ENCODE results near the gene C12orf60. TPM values are rescaled to one million over a fixed set of nuclear protein-coding genes. Genes with fewer than 3 reads are reported as not detected.

C12orf60 gene
- polyA plus RNA-seq, 5 donors = 2.4 to 4.1 (median 3.2) TPM

DNA sequence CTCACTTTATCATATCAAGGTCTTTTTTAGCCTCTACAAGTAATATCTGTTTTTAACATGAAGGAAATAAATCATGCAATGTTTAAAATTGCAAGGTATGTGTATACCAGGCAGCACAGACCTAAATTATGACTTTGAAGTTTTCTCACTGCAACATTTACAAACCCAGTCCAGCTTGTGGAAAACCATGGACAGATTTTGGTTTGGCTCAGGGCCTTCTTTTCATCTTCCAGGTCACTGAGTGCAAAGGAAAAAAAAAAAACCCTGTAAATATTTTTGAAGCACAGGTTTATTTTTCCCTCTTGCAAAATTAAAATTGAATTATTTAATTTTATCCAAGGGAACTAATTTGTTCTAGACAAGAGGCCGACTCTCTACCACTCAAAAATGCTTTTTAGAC is 68.4 kb downstream of the C12orf60 start:
- no peak for DNase-seq

DNA sequence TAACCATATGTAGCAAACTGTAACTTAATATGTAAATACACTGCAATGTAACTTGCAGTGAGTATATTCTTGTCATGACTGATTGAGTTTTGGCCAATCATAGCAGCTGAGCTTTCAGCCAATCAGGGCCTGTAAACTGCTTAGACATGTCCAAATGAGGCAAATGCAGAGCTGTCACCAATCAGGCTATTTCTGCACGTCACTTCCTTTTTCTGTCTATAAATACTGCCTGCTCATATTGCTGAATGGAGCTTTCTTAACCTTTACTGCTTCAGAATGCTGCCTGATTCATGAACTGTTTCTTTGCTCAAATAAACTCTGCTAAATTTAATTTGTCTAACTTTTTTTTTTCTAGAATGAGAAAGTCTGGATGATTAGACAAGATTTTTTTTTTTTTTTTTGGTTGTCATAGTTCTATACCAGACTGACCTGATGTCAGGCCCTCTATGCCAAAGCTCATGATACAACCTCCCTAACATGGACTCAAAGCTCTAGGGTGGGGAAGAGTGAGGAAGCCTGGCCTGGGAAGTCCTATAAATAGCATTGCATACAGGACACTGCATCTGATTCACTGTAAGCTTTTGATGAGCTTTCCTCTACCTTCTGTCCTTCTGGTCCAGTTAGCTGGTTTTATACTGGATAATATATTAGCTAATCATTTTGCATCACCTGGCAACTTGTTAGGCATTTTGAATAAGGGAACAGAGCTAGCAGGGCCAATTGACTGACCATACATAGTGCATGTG is 70.1 kb downstream of the C12orf60 start:
- DNase-seq = no peak

Other genes starting within 250 kb of the C12orf60 start
- 10 to 100 TPM; 29.4 to 34.1 (median 31.6) TPM for gene PLBD1, start 235.8 kb upstream of the C12orf60 start, polyA plus RNA-seq (ENCODE audit: insufficient read depth in 1 of 5, insufficient read length in 5 of 5, low replicate concordance in 1 of 5)
- gene GUCY2C, start 107.1 kb upstream of the C12orf60 start, polyA plus RNA-seq (ENCODE audit: insufficient read depth in 1 of 5, insufficient read length in 5 of 5, low replicate concordance in 1 of 5) = under 1 TPM; 0.21 to 0.71 (median 0.55) TPM
- gene WBP11, start 192 bp upstream of the C12orf60 start, polyA plus RNA-seq (ENCODE audit: insufficient read depth in 1 of 5, insufficient read length in 5 of 5, low replicate concordance in 1 of 5) = 10 to 100 TPM; 74.4 to 99.3 (median 85.8) TPM
- gene SMCO3, start 10.5 kb downstream of the C12orf60 start, polyA plus RNA-seq (ENCODE audit: insufficient read depth in 1 of 5, insufficient read length in 5 of 5, low replicate concordance in 1 of 5) = under 1 TPM; 0.42 to 0.82 (median 0.51) TPM
- gene ART4, start 39.9 kb downstream of the C12orf60 start, polyA plus RNA-seq (ENCODE audit: insufficient read depth in 1 of 5, insufficient read length in 5 of 5, low replicate concordance in 1 of 5) = under 1 TPM; 0.14 to 0.89 (median 0.28) TPM
- gene MGP, start 82.2 kb downstream of the C12orf60 start, polyA plus RNA-seq (ENCODE audit: insufficient read depth in 1 of 5, insufficient read length in 5 of 5, low replicate concordance in 1 of 5) = 100 to 1,000 TPM in 2 of 5 donors, 10 to 100 TPM in 3; 70.2 to 112 (median 96.6) TPM
- gene ERP27, start 134.9 kb downstream of the C12orf60 start, polyA plus RNA-seq (ENCODE audit: insufficient read depth in 1 of 5, insufficient read length in 5 of 5, low replicate concordance in 1 of 5) = 10 to 100 TPM in 2 of 5 donors, 1 to 10 TPM in 3; 3.4 to 13.3 (median 9.6) TPM
- gene ARHGDIB, start 157.9 kb downstream of the C12orf60 start, polyA plus RNA-seq (ENCODE audit: insufficient read depth in 1 of 5, insufficient read length in 5 of 5, low replicate concordance in 1 of 5) = 10 to 100 TPM; 66.1 to 79.6 (median 76.2) TPM
- not detected for gene PDE6H, start 169.4 kb downstream of the C12orf60 start, polyA plus RNA-seq (ENCODE audit: insufficient read depth in 1 of 5, insufficient read length in 5 of 5, low replicate concordance in 1 of 5)

Measured in right lung (tissue), 5 donors.